ENCODE results near the gene GLG1.

DNA sequence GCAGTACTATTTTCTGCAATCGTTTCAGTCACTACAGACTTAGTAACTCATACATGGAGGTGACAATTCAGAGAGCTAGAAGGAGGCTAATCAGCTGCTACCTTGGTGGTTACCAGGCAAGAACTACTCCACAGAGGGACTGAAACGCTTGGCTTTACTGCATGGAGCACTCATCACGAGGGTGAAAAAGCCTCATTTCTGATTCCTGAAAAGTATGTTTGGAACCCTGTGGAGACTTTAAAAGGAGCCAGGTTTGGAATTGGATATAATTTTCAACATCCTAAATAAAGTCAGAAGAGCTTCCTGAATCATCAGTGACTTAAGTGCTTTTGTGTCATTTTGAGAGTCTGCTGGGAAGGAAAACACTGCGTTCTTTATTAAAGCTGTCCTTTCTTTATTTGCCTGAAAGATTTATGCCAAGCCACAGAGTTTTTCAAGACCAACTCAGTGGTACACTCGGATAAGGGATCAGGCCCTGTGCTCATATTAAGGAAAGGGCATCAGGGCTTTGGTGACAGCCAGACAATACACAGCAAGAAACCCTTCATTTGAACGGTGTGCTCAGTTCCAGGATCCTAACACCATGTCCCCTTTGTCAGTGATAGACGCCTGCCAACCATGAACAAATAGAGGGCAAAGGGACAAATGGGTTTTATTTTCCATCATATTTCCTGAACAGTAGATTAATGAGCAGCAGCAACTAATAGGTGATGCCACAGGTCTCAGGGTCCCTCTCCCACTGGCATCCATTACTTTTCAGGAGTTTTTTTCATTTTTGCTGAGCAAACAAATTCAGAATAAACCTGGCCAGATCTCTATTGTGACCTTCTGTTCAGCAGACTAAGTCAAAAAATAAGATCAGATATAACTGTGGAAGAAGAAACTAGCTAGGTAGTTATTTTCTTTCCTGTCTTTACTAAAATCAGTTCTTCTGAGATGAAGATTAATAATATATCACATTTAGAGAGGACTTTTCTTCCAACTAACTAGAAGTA lies 105.1 kb downstream of the GLG1 start:
- TF ChIP-seq CTCF (IDR thresholded peaks at IDR 0.05; ENCODE audit: low read length) = no peak
- no peak for TF ChIP-seq EZH2 (optimal IDR thresholded peaks at IDR 0.05; ENCODE audit: low read depth, low read length)
